HepG2 (cell line): ENCODE results near the gene FAM78B. TPM values are rescaled to one million over a fixed set of nuclear protein-coding genes. Genes with fewer than 3 reads are reported as not detected.

ENCODE experiments used
- ATAC-seq: fragments of 200-7000 bp; cut with Tn5 transposase; 3 replicates; pipeline ENCODE4 v1.9.1; 2020; ENCODE audit warnings: mild to moderate bottlenecking, moderate library complexity
- BruUV-seq: library from RNA; stranded (reverse); fragments of 400-500 nt; replicated peaks from 2 replicates; lab custom pipeline; 2021; lab: Mats Ljungman, UMichigan
- CTCF ChIA-PET: fragments of 300-600 bp; formaldehyde crosslinking; extraction: SDS; loops from one replicate; lab custom pipeline; 2021; ENCODE audit warnings: low total read pairs, inconsistent platforms, low intra/inter-chr PET ratio; lab: Yijun Ruan, JAX
- POLR2A ChIA-PET: fragments of 350-600 bp; sonication (Branson Sonifier 250); formaldehyde crosslinking; loops from one replicate; lab custom pipeline; 2020; ENCODE audit warnings: antibody characterized with exemption, inconsistent platforms; lab: Yijun Ruan, JAX
- DNase-seq: peaks from one replicate; pipeline ENCODE4 v3.0.0-alpha.2; 2015; ENCODE audit warnings: low spot score
- FAIRE-seq: peaks from 3 replicates; lab custom pipeline; 2011; peaks lifted over from hg19 to GRCh38; lab: Jason Lieb, UNC
- H2AFZ ChIP-seq: one replicate; pipeline ENCODE4 v1.6.1; 2011; ENCODE audit warnings: low read length, inconsistent platforms
- H3K27ac ChIP-seq: fragments of 300-600 bp; 3 replicates; pipeline ENCODE4 v1.8.0; 2011; ENCODE audit warnings: mixed run types, mild to moderate bottlenecking, mixed read lengths, low read length, inconsistent platforms; ENCODE audit not compliant: insufficient read depth; ENCODE audit errors: extremely low read length
- H3K27me3 ChIP-seq, 2 experiments: fragments of 200-600 bp in 1 of 2; 2 replicates in 1 of 2; 3 replicates in 1 of 2; pipeline versions ENCODE4 v1.6.0 to v1.8.0; 2011; ENCODE audit warnings: low read length in 2 of 2, mild to moderate bottlenecking in 2 of 2, moderate library complexity in 2 of 2, inconsistent platforms in 1 of 2; ENCODE audit not compliant: insufficient read depth in 2 of 2, control insufficient read depth in 1 of 2
- H3K36me3 ChIP-seq, 2 experiments: fragments of 200-600 bp in 1 of 2; replicated peaks in 1 of 2; 2 replicates in 1 of 2; 3 replicates in 1 of 2; pipeline versions ENCODE4 v1.5.1 to v1.8.0; 2011; ENCODE audit warnings: low read length in 2 of 2, inconsistent platforms in 1 of 2; ENCODE audit not compliant: insufficient read depth in 2 of 2, control insufficient read depth in 1 of 2
- H3K4me1 ChIP-seq: 2 replicates; pipeline ENCODE4 v1.5.1; 2012; ENCODE audit warnings: low read length, inconsistent platforms; ENCODE audit not compliant: insufficient read depth
- H3K4me2 ChIP-seq: 2 replicates; pipeline ENCODE4 v1.6.0; 2011; ENCODE audit warnings: low read depth, low read length, inconsistent platforms
- H3K4me3 ChIP-seq, 3 experiments: fragments of 200-600 bp in 1 of 3; sonication (generic), shearing (Covaris generic) in 1 of 3; replicated peaks in 1 of 3; 2 replicates each; pipeline ENCODE4 v1.5.1; 2011 to 2016; ENCODE audit warnings: low read length in 3 of 3, inconsistent platforms in 2 of 3, low read depth in 2 of 3, mild to moderate bottlenecking in 2 of 3, control low read depth in 1 of 3, mixed read lengths in 1 of 3; ENCODE audit not compliant: insufficient read depth in 1 of 3
- H3K79me2 ChIP-seq: one replicate; pipeline ENCODE4 v1.6.1; 2011; ENCODE audit warnings: low read length, inconsistent platforms; ENCODE audit not compliant: insufficient read depth
- H3K9ac ChIP-seq: 2 replicates; pipeline ENCODE4 v1.6.0; 2011; ENCODE audit warnings: mild to moderate bottlenecking, low read depth, low read length, inconsistent platforms; ENCODE audit not compliant: insufficient read depth
- H3K9me3 ChIP-seq: 2 replicates; pipeline ENCODE4 v1.5.1; 2012; ENCODE audit warnings: mild to moderate bottlenecking, low read length
- H4K20me1 ChIP-seq: 2 replicates; pipeline ENCODE4 v1.6.0; 2011; ENCODE audit warnings: inconsistent platforms, mild to moderate bottlenecking, low read length, moderate library complexity; ENCODE audit not compliant: insufficient read depth
- ELF4 ChIP-seq: sonication (generic); formaldehyde crosslinking; IDR thresholded peaks from 2 replicates; pipeline ENCODE4 v1.5.0; 2020; ENCODE audit warnings: missing genetic modification reagents, mild to moderate bottlenecking, moderate library complexity, borderline replicate concordance
- FOXO1 ChIP-seq: sonication (generic); formaldehyde crosslinking; IDR thresholded peaks from 2 replicates; pipeline ENCODE4 v1.4.0; 2020; ENCODE audit warnings: missing genetic modification reagents
- PCBP2 ChIP-seq: fragments of 200-400 bp; formaldehyde crosslinking; optimal IDR thresholded peaks from 2 replicates; pipeline ENCODE3; 2018; ENCODE audit warnings: low read length, low read depth; ENCODE audit not compliant: poor library complexity, severe bottlenecking
- PHF8 ChIP-seq: sonication (generic); formaldehyde crosslinking; IDR thresholded peaks from 2 replicates; pipeline ENCODE4 v1.5.0; 2020; ENCODE audit warnings: missing genetic modification reagents
- SP2 ChIP-seq: sonication (generic); formaldehyde crosslinking; IDR thresholded peaks from 2 replicates; pipeline ENCODE4 v1.5.1; 2020; ENCODE audit warnings: mild to moderate bottlenecking, missing genetic modification reagents
- ZNF143 ChIP-seq: sonication (generic); formaldehyde crosslinking; IDR thresholded peaks from 2 replicates; pipeline ENCODE4 v1.4.0; 2020; ENCODE audit warnings: missing genetic modification reagents
- ZNF460 ChIP-seq: sonication (generic); formaldehyde crosslinking; IDR thresholded peaks from 2 replicates; pipeline ENCODE4 v1.5.1; 2020; ENCODE audit warnings: missing genetic modification reagents, mild to moderate bottlenecking, borderline replicate concordance
- WGBS: methylation state at CpG from one replicate; pipeline ENCODE4 v1.1.6; 2017; ENCODE audit warnings: low lambda C conversion rate; 5-methylcytosine and 5-hydroxymethylcytosine counted together
- in situ Hi-C: cut with HindIII; loops from 2 replicates; pipeline ENCODE4 v1.10.0; 2017; ENCODE audit warnings: low pct_unique_long_range_greater_than_20kb; ENCODE audit not compliant: extremely low pct_ligation_motif_present
- intact Hi-C: fragments of 100-400 bp; cut with micrococcal nuclease; formaldehyde crosslinking; loops from one replicate; pipeline ENCODE4 v1.10.0; 2022; ENCODE audit not compliant: unreplicated experiment
- polyA plus RNA-seq, 8 experiments: library from polyadenylated mRNA; depleted of rRNA in 3 of 8; stranded (reverse) in 7 of 8; unstranded in 1 of 8; fragments of >200 nt; fragmentation: Illumina TruSeq in 4 of 8; extraction: Trizol in 4 of 8; gene quantifications; 2 replicates each; pipeline versions ENCODE4 v1.2.1 to v1.2.3, GENCODE V29; 2011 to 2016; ENCODE audit warnings: low read depth in 4 of 8, missing spikeins in 1 of 8, mixed read lengths in 1 of 8; ENCODE audit not compliant: insufficient read depth in 1 of 8
- total RNA-seq, 5 experiments: library from RNA; depleted of rRNA; stranded (reverse); fragments of >200 nt; fragmentation: Illumina TruSeq; extraction: Trizol; gene quantifications; 2 replicates each; pipeline ENCODE4 v1.2.3, GENCODE V29; 2016; ENCODE audit warnings: low read depth in 1 of 5
- TF ChIP-seq, protein P1 (sequence below): sonication (generic); formaldehyde crosslinking; IDR thresholded peaks from 2 replicates; pipeline ENCODE4 v1.4.0; 2020; ENCODE audit warnings: mild to moderate bottlenecking, missing genetic modification reagents
- TF ChIP-seq, protein P2 (sequence below): sonication (generic); formaldehyde crosslinking; conservative IDR thresholded peaks from 2 replicates; pipeline ENCODE4 v1.4.0; 2020; ENCODE audit warnings: missing genetic modification reagents
- TF ChIP-seq, protein P3 (sequence below): sonication (generic); formaldehyde crosslinking; IDR thresholded peaks from 2 replicates; pipeline ENCODE4 v1.4.0; 2020; ENCODE audit warnings: missing genetic modification reagents

The FAM78B gene
- total and polyA plus RNA-seq, 2 of the 13 experiments (the other 11 are each of a cell fraction or from before 2014, with no cell fraction given) = 0.22 to 0.31 TPM

DNA sequence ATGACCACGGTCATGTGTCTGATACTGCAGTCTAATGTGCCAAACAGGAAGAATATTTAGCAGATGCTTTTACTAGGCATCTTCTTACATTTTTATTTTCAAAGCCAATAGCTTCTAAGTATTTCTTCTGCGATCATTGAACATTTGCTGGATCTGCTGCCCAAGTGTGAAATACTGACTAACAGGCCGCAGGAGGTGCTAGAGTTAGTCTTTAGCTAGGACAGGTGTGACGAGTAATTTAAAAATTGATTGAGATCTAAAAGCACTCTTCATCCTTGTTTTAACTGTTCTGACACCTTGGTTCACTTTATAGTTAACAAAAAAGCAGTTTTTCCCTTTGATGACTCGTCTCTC, 748 bp upstream of the FAM78B start (continued):
- no peak for TF ChIP-seq PHF8 (CRISPR knock-in tag)
- TF ChIP-seq, protein P1, sequence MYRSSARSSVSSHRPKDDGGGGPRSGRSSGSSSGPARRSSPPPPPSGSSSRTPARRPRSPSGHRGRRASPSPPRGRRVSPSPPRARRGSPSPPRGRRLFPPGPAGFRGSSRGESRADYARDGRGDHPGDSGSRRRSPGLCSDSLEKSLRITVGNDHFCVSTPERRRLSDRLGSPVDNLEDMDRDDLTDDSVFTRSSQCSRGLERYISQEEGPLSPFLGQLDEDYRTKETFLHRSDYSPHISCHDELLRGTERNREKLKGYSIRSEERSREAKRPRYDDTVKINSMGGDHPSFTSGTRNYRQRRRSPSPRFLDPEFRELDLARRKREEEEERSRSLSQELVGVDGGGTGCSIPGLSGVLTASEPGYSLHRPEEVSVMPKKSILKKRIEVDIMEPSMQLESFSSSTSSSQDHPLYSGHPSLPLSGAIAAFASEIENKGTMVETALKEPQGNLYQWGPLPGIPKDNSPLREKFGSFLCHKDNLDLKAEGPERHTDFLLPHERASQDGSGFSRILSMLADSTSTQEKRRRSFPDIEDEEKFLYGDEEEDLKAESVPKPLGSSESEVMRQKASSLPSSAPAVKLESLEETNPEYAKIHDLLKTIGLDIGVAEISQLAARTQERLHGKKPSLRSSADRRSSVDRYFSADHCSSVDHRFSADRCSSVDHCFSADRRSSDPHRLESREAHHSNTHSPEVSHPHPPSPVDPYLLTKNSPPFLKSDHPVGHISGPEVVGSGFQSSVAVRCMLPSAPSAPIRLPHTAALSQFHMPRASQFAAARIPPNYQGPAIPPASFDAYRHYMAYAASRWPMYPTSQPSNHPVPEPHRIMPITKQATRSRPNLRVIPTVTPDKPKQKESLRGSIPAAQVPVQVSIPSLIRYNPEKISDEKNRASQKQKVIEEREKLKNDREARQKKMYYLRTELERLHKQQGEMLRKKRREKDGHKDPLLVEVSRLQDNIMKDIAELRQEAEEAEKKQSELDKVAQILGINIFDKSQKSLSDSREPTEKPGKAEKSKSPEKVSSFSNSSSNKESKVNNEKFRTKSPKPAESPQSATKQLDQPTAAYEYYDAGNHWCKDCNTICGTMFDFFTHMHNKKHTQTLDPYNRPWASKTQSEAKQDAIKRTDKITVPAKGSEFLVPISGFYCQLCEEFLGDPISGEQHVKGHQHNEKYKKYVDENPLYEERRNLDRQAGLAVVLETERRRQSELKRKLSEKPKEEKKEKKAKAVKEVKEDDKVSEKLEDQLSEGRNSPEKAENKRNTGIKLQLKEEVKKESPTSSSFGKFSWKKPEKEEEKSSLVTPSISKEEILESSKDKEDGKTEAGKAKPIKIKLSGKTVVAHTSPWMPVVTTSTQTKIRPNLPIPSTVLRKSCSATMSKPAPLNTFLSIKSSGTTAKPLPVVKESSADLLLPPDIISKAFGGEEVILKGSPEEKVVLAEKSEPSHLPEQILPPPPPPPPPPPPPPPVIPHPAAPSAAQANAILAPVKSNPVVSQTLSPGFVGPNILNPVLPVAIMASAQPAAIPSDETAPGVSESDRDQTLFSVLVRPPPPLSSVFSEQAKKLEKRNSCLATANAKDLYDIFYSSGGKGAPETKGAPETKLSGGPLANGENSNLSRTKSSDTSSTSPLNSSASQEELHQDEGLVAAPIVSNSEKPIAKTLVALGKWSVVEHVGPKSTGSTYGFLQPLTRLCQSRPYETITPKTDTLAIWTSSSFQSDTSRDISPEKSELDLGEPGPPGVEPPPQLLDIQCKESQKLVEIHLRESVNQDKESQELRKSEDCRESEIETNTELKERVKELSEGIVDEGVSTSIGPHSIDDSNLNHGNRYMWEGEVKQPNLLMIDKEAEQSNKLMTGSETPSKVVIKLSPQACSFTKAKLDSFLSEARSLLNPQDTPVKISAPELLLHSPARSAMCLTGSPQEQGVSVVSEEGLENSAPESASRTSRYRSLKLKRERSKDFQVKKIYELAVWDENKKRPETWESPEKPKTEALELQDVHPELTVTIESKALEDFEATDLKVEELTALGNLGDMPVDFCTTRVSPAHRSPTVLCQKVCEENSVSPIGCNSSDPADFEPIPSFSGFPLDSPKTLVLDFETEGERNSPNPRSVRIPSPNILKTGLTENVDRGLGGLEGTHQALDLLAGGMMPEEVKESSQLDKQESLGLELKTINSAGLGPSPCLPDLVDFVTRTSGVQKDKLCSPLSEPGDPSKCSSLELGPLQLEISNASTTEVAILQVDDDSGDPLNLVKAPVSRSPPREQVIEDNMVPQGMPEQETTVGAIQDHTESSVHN = no peak
- no peak for TF ChIP-seq ELF4 (CRISPR knock-in tag)
- no peak for TF ChIP-seq SP2 (CRISPR knock-in tag)

DNA sequence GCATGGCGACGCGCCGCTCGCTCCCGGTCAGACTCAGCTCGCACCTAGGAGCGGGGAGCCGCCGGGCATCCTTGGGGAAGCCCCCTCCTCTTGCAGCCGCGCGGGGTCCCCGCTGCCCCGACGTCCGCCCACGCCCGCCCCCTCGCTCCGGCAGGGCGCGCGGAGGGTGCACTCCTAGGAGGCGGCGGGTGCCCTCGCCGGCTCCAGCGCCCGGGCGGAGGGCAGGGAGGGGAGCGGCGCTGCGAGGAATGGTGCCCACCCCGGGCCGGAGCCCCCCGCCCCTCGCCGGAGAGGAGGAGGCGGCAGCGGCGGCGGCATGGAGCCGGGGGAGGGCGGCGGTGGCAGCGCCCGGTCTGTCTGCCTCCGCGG, 488 bp downstream of the FAM78B start:
- H4K20me1 ChIP-seq = no peaks in the 10 kb centered on the region
- no CpG with 5 or more reads among the region's 50 CpGs for WGBS
- no peak; the same call in 2 of the 3 replicates for ATAC-seq
- no peaks in the 10 kb centered on the region for H3K9me3 ChIP-seq
- ChIA-PET POLR2A (no interaction called here), CTCF (no interaction called here)
- no peak overlapping the region for H3K27ac ChIP-seq
- H3K79me2 ChIP-seq = no peaks in the 10 kb centered on the region
- peaks cover 2 to 33% of the 10 kb centered on the region in 2 experiments; a peak in 3 of 5 replicates for H3K27me3 ChIP-seq
- in situ Hi-C loops (loop anchor here (25.0 kb wide), 1 partner anchor 454 kb away; no protein-coding TSS in a partner anchor), intact Hi-C loops (loop anchor here (5.0 kb wide), 1 partner anchor 244 kb away; no protein-coding TSS in a partner anchor)
- no peak for FAIRE-seq
- no peak for DNase-seq
- peak overlapping the region; percentile 78 for H3K4me2 ChIP-seq
- H2AFZ ChIP-seq = no peak overlapping the region
- H3K36me3 ChIP-seq = no peaks in the 10 kb centered on the region
- BruUV-seq = no TSS peak
- peaks cover 17% of the 10 kb centered on the region for H3K4me1 ChIP-seq
- no peak overlapping the region for H3K9ac ChIP-seq
- peak overlapping the region; percentile 33 to 69 (median 49); a peak in 4 of 6 replicates for H3K4me3 ChIP-seq
- TF ChIP-seq ZNF460 (CRISPR knock-in tag) (no peak), PCBP2 (no peak), ZNF143 (CRISPR knock-in tag) (no peak), FOXO1 (CRISPR knock-in tag) (no peak)
- TF ChIP-seq, protein P2, sequence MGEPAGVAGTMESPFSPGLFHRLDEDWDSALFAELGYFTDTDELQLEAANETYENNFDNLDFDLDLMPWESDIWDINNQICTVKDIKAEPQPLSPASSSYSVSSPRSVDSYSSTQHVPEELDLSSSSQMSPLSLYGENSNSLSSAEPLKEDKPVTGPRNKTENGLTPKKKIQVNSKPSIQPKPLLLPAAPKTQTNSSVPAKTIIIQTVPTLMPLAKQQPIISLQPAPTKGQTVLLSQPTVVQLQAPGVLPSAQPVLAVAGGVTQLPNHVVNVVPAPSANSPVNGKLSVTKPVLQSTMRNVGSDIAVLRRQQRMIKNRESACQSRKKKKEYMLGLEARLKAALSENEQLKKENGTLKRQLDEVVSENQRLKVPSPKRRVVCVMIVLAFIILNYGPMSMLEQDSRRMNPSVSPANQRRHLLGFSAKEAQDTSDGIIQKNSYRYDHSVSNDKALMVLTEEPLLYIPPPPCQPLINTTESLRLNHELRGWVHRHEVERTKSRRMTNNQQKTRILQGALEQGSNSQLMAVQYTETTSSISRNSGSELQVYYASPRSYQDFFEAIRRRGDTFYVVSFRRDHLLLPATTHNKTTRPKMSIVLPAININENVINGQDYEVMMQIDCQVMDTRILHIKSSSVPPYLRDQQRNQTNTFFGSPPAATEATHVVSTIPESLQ (CRISPR knock-in tag) = no peak
- TF ChIP-seq, protein P3, sequence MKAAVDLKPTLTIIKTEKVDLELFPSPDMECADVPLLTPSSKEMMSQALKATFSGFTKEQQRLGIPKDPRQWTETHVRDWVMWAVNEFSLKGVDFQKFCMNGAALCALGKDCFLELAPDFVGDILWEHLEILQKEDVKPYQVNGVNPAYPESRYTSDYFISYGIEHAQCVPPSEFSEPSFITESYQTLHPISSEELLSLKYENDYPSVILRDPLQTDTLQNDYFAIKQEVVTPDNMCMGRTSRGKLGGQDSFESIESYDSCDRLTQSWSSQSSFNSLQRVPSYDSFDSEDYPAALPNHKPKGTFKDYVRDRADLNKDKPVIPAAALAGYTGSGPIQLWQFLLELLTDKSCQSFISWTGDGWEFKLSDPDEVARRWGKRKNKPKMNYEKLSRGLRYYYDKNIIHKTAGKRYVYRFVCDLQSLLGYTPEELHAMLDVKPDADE (CRISPR knock-in tag) = no peak
